ENCODE results near the gene MICAL2.

MICAL2 gene

DNA sequence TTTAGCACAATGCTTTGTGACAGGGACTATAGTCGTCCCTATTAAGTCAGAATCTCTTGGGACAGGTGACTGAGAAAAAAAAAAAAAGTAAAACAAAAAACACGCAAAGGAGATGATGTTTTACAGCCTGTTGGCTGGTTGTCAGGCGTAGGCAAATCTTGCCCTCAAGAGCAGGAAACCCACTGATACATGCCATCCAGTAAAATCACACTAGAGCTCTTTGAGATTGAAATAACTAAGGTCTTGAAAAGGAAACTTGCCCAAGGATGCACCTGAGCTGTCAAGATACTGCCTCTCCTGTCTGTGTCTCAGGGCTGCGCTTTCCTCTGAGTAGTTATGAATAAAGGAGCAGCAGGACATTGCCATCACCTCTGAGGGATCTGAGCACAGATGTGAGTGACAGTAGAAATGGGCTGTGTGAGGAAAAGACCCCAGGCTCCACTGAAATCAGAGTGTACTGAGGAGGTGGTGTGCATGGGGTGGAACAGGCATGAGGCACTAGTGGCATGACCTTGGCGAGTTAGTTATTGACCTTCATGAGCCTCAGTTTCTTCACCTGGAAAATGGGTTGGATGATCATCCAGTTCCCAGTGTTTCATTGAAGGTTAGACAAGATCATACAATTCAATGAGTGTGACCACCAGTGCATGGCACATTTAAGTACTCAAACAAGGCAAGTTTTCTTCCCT, 23.3 kb downstream of the MICAL2 start:
- H3K9me3 ChIP-seq (ENCODE audit: control insufficient read depth, low read length) = no peaks in the 10 kb centered on the region
- TF ChIP-seq, protein P1, sequence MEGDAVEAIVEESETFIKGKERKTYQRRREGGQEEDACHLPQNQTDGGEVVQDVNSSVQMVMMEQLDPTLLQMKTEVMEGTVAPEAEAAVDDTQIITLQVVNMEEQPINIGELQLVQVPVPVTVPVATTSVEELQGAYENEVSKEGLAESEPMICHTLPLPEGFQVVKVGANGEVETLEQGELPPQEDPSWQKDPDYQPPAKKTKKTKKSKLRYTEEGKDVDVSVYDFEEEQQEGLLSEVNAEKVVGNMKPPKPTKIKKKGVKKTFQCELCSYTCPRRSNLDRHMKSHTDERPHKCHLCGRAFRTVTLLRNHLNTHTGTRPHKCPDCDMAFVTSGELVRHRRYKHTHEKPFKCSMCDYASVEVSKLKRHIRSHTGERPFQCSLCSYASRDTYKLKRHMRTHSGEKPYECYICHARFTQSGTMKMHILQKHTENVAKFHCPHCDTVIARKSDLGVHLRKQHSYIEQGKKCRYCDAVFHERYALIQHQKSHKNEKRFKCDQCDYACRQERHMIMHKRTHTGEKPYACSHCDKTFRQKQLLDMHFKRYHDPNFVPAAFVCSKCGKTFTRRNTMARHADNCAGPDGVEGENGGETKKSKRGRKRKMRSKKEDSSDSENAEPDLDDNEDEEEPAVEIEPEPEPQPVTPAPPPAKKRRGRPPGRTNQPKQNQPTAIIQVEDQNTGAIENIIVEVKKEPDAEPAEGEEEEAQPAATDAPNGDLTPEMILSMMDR (IDR thresholded peaks at IDR 0.05) = no peak
- no peak overlapping the region for H3K27ac ChIP-seq
- H3K9ac ChIP-seq = no peak overlapping the region
- H3K4me2 ChIP-seq (ENCODE audit: low read length) = no peak overlapping the region
- H3K4me3 ChIP-seq (ENCODE audit: low read depth, low read length) = no peak overlapping the region
- H3K27me3 ChIP-seq (ENCODE audit: control insufficient read depth, insufficient read depth, low read length) = no peaks in the 10 kb centered on the region
- no peaks in the 10 kb centered on the region for H3K36me3 ChIP-seq (ENCODE audit: control insufficient read depth, insufficient read depth, low read length)
- no peak overlapping the region for H2AFZ ChIP-seq
- H3K79me2 ChIP-seq = no peaks in the 10 kb centered on the region
- no peaks in the 10 kb centered on the region for H3K4me1 ChIP-seq

DNA sequence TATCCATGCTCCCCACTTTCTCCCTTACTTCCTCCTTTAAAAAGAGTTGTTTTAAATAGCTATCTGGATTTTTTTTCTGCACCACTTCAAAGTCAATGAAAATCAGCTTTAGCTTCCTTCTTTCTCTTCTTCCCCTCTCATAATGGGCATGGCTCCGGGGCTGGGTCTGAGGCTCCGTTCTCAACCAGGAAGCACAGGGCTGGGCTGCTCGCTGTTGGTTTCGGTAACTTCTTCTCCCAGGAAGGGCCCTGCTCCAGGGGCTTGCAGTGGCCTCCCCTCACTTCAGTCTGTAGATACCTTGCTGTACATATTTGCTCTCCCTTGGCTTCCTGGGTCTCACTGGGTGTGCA, 23.8 kb downstream of the MICAL2 start:
- no peaks in the 10 kb centered on the region for H3K4me1 ChIP-seq
- TF ChIP-seq, protein P1 (IDR thresholded peaks at IDR 0.05) = no peak

DNA sequence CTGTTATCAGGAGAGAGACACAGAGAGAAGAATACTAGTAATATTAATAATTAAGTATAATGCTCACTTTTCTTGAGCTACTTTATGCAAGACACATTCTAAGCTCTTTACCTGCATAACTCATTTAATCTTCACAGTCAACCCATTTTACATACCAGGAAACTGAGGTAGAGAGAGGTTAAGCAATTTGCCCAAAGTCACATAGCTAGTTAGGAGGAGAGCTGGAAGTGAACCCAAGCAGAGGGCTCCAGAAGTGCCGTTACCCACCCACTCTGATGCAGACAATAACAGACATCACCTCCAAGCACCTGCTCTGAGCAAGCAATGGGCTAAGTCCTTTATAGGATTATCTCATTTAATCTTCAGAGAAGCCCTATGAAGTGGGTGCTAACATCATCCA, 24.8 kb downstream of the MICAL2 start:
- TF ChIP-seq, protein P1 (IDR thresholded peaks at IDR 0.05) = no peak
- Histone ChIP-seq H3K9ac (no peak overlapping the region), H3K4me3 (ENCODE audit: low read depth, low read length) (no peak overlapping the region), H3K4me2 (ENCODE audit: low read length) (no peak overlapping the region), H3K36me3 (ENCODE audit: control insufficient read depth, insufficient read depth, low read length) (no peaks in the 10 kb centered on the region), H3K79me2 (no peaks in the 10 kb centered on the region), H3K9me3 (ENCODE audit: control insufficient read depth, low read length) (no peaks in the 10 kb centered on the region), H3K4me1 (no peaks in the 10 kb centered on the region), H3K27ac (no peak overlapping the region), H2AFZ (no peak overlapping the region), H3K27me3 (ENCODE audit: control insufficient read depth, insufficient read depth, low read length) (no peaks in the 10 kb centered on the region)

More for the DNA sequence above, 23.8 kb downstream of the MICAL2 start:
- no peaks in the 10 kb centered on the region for H3K79me2 ChIP-seq
- no peaks in the 10 kb centered on the region for H3K9me3 ChIP-seq (ENCODE audit: control insufficient read depth, low read length)
- no peak overlapping the region for H3K4me2 ChIP-seq (ENCODE audit: low read length)
- no peak overlapping the region for H3K9ac ChIP-seq
- no peak overlapping the region for H3K27ac ChIP-seq
- H3K36me3 ChIP-seq (ENCODE audit: control insufficient read depth, insufficient read depth, low read length) = no peaks in the 10 kb centered on the region
- H3K27me3 ChIP-seq (ENCODE audit: control insufficient read depth, insufficient read depth, low read length) = no peaks in the 10 kb centered on the region
- H3K4me3 ChIP-seq (ENCODE audit: low read depth, low read length) = no peak overlapping the region
- no peak overlapping the region for H2AFZ ChIP-seq

DNA sequence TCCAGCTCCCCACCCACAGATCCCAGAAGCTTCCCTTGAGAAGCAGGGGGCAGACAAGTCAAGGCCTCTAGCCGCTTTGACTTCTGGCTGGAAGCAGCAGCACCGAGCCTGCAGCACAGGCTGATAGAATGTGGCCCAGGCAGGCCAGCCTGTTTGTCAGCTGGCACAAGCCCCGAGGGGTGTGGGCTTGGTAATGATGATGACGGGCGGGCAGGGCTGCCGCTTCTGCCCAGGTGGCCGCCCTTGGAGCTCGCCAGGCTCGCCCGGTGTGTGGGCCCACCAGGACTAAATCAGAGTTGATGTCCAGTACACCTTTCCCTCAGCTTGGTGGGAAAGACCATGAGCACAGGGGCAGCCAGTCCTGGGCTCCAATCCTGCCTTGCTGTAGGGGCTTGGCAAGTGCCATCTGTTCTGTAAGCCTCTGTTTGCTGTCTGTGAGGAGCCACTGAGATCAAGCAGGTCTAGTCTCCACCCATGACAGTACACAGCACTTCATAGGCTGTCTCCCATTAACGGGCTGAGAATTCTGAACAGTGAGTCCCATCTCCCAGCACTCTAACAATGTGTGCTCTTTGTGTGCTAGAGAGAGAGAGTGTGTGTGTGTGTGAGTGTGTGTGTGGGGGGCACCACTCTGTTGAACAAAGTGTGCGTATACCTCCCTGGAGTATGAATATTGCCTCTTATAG, 26.8 kb downstream of the MICAL2 start:
- no peaks in the 10 kb centered on the region for H3K36me3 ChIP-seq (ENCODE audit: control insufficient read depth, insufficient read depth, low read length)
- no peak overlapping the region for H3K4me3 ChIP-seq (ENCODE audit: low read depth, low read length)
- H3K9me3 ChIP-seq (ENCODE audit: control insufficient read depth, low read length) = no peaks in the 10 kb centered on the region
- no peaks in the 10 kb centered on the region for H3K4me1 ChIP-seq
- H3K27me3 ChIP-seq (ENCODE audit: control insufficient read depth, insufficient read depth, low read length) = no peaks in the 10 kb centered on the region
- no peak overlapping the region for H3K4me2 ChIP-seq (ENCODE audit: low read length)
- H3K9ac ChIP-seq = no peak overlapping the region
- no peaks in the 10 kb centered on the region for H3K79me2 ChIP-seq
- H3K27ac ChIP-seq = no peak overlapping the region
- no peak overlapping the region for H2AFZ ChIP-seq
- TF ChIP-seq, protein P1 (IDR thresholded peaks at IDR 0.05) = no peak

Data from parathyroid adenoma (tissue), 2 donors.